Mucosa of descending colon (tissue), 3 donors: ENCODE results near the gene KCTD10. TPM values are rescaled to one million over a fixed set of nuclear protein-coding genes. Genes with fewer than 3 reads are reported as not detected.

ENCODE experiments used
- ATAC-seq: fragments of 200-7000 bp; cut with Tn5 transposase; one replicate; pipeline ENCODE4 v1.9.1; 2020; ENCODE audit warnings: mild to moderate bottlenecking, moderate library complexity
- DNase-seq, 3 donors: peaks; one replicate each; pipeline ENCODE4 v3.0.0-alpha.2; 2020
- H3K36me3 ChIP-seq: fragments of 200-600 bp; one replicate; pipeline ENCODE4 v1.8.0; 2021; ENCODE audit warnings: low read depth, mild to moderate bottlenecking
- H3K4me1 ChIP-seq: fragments of 200-600 bp; one replicate; pipeline ENCODE4 v1.8.0; 2021; ENCODE audit warnings: low read depth, mild to moderate bottlenecking
- H3K4me3 ChIP-seq: fragments of 200-600 bp; one replicate; pipeline ENCODE4 v1.8.0; 2021; ENCODE audit warnings: mild to moderate bottlenecking
- H3K9me3 ChIP-seq: fragments of 200-600 bp; one replicate; pipeline ENCODE4 v1.8.0; 2021; ENCODE audit warnings: mild to moderate bottlenecking
- intact Hi-C, 2 donors: fragments of 100-400 bp; cut with DNase I in 1 of 2; cut with micrococcal nuclease in 1 of 2; formaldehyde crosslinking; loops; one replicate each; pipeline versions ENCODE4 v1.11.0 to v1.11.1; 2022; cut with DNase I, micrococcal nuclease
- total RNA-seq, 3 donors: library from RNA; stranded (reverse); fragmentation: NEBNext Ultra II Directional in 2 of 3; extraction: Animal tissue kit (Norgen Biotek cat#: 25700) in 2 of 3; gene quantifications; one replicate each; pipeline versions ENCODE4 v1.2.1 to v1.2.4, GENCODE V29; 2021 to 2023
- TF ChIP-seq, protein P1 (sequence below): fragments of 200-600 bp; IDR thresholded peaks from one replicate; pipeline ENCODE4 v1.8.0; 2022; ENCODE audit warnings: antibody characterized with exemption, mild to moderate bottlenecking
- donor health status: DM: no; HTN: no; CAD: no; lungs with moderate emphysema.
- donor health status: DM: no; HTN: no; CAD: no.
- donor health status: DM: no; HTN: yes; CAD: no.

The KCTD10 gene
- total RNA-seq, 3 donors from 2014 or later: 81.1 to 86.3 (median 86.0) TPM

DNA sequence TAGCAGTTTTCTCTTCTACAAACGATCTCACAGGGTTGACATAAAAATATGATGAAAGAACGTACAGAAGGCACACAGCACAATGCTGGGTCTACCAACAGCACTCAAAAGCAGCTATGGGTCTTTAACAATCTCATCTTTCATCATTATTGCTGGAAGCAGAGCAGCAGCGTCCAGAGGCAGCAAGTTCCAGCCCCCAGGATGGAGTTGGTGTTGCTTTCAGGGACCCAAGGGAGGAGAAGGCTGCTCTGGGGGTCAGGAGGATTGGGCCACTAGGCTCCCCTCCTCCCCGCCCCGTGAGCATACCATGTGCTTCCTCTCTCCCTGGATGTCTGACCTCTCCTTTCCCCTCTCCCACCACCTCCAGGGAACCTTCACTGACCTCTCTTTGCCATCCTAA lies 13.3 kb downstream of the KCTD10 start:
- no peak for DNase-seq
- TF ChIP-seq, protein P1, sequence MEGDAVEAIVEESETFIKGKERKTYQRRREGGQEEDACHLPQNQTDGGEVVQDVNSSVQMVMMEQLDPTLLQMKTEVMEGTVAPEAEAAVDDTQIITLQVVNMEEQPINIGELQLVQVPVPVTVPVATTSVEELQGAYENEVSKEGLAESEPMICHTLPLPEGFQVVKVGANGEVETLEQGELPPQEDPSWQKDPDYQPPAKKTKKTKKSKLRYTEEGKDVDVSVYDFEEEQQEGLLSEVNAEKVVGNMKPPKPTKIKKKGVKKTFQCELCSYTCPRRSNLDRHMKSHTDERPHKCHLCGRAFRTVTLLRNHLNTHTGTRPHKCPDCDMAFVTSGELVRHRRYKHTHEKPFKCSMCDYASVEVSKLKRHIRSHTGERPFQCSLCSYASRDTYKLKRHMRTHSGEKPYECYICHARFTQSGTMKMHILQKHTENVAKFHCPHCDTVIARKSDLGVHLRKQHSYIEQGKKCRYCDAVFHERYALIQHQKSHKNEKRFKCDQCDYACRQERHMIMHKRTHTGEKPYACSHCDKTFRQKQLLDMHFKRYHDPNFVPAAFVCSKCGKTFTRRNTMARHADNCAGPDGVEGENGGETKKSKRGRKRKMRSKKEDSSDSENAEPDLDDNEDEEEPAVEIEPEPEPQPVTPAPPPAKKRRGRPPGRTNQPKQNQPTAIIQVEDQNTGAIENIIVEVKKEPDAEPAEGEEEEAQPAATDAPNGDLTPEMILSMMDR: no peak
- H3K36me3 ChIP-seq: no peaks in the 10 kb centered on the region
- no peaks in the 10 kb centered on the region for H3K9me3 ChIP-seq
- no peak overlapping the region for H3K4me3 ChIP-seq
- H3K4me1 ChIP-seq: peaks cover 81% of the 10 kb centered on the region
- ATAC-seq: no peak
- intact Hi-C loops: no loop called here

DNA sequence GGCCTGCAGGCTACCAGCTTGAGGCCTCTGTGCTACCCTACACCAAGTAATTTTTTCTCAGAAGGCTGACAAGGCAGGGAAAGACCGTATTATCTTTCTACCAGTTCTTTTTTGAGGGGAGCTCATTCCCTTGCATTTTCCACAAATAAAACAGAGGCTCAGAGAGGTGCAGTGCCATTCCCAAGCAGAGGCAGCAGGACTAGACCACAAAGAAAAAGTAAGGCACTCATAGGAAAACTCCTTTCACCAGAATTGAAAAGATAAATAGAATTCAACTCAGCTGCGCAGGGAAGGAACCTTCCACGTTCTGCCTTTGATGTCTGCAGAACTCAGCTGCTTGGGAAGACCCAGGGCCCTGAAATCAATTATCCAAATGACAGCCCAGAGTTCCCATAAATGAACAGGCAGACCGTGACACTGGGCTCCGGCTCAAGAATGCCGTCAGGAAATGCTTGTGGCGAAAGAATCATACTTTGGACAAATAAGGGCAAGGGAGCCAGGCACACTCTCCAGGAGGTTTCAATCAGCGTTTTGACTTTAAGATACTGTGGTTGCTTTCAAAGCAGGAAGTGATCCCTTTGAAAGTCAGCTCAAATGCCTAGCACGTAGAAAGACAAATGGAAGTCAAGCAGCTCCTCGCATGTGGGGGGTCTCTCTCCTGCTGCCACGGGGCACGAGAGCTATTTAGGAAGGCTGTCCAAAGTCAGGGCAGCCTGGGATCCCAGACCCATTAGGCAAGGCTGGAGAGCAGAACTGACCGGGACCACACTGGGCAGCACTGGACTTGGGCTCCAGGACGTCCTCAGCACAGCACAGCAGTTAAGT lies 14.0 kb downstream of the KCTD10 start:
- peak; percentile 13 for ATAC-seq
- peak; percentile 64 to 72 (median 65) for DNase-seq
- H3K4me3 ChIP-seq: no peak overlapping the region
- H3K9me3 ChIP-seq: no peaks in the 10 kb centered on the region
- intact Hi-C loops: no loop called here
- peaks cover 77% of the 10 kb centered on the region for H3K4me1 ChIP-seq
- TF ChIP-seq, protein P1: no peak
- H3K36me3 ChIP-seq: no peaks in the 10 kb centered on the region

DNA sequence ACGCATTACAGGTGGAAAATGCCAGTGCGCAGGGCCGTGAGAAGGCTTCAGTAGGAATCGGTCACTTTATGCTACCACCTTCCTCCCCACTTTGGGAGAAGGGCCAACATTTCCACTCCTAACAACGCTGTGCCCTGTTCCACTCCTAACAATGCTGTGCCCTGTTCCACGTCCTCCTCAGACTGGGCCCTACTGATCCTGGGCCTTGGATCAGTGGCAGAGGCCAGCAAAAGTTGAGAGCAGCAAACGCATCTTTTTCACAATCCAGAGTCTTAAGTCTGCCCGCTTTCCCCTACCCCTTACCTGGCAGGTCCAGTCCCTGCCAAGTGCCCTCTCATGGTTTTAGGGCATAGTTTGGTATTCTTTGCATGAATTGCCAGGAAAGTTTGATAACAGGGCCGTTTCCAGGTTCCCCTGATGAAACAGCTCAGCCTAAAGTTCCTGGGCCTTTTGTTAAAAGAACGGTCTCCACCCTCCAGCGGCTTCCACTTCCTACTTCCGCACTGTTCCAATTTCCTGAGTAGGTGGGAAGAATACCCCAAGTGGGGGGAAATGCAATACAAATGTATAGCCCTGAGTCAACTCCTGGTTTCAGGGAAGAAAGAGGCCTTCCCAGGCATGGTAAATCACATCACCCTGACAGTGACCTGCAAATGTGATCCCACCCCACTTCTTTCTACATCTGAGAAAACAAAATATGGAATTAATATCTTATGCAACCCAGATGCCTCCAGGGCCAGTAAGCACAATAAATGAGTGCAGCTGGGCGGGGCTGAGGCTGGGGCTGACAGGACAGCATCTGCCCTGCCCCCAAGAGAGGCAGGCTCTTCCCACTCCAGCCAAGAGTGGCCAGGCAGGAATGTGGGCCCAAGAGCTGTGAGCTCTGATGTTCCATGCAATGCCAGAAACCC lies 15.0 kb downstream of the KCTD10 start:
- no peaks in the 10 kb centered on the region for H3K36me3 ChIP-seq
- no peaks in the 10 kb centered on the region for H3K9me3 ChIP-seq
- TF ChIP-seq, protein P1: no peak
- peaks cover 68% of the 10 kb centered on the region for H3K4me1 ChIP-seq
- ATAC-seq: peak; percentile 78
- no peak overlapping the region for H3K4me3 ChIP-seq
- intact Hi-C loops: no loop called here
- DNase-seq: peak; percentile 82 to 89 (median 84)

DNA sequence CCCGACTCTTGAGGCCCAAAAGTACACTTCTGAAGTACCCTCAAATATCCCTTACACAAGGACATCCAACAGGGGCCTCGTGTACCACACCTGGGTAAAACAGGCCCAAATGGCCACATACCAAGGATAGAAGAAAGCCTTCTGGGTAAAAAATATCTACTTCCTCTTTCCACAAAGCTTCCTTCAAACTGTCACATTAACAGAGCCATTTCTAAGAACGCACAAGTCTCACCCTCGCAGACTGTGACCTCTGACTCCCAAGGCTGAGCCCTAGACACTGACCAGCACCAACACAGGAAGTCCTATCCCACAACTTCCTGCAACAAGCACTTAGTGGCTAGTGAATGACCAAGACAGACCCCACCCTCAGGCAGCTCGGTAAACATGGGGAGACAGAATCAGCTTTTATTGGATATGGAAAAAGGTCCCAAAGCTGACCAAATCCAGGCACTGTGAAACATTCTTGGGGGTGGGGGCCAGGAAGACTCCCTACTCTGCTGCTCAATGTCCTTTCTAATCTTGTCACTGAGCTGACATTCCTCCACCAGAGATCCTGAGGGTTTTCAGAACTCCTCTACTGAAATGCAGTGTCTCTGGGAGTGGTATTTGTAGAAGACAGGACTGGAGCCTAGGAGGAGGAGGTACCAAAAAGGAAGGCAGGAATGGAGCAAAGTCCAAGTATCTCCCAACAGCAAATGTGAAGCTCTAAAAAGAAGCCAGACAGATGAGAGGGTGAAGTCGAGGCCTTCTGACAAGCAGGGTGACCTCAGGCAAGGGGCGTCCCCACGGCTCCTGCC lies 15.9 kb downstream of the KCTD10 start:
- Histone ChIP-seq H3K4me1 (peaks cover 62% of the 10 kb centered on the region), H3K36me3 (no peaks in the 10 kb centered on the region), H3K9me3 (no peaks in the 10 kb centered on the region), H3K4me3 (no peak overlapping the region)
- ATAC-seq (peak; percentile 81), DNase-seq (peak in 2 of 3 donors; percentile 48 to 65)
- TF ChIP-seq, protein P1: no peak
- intact Hi-C loops: no loop called here

DNA sequence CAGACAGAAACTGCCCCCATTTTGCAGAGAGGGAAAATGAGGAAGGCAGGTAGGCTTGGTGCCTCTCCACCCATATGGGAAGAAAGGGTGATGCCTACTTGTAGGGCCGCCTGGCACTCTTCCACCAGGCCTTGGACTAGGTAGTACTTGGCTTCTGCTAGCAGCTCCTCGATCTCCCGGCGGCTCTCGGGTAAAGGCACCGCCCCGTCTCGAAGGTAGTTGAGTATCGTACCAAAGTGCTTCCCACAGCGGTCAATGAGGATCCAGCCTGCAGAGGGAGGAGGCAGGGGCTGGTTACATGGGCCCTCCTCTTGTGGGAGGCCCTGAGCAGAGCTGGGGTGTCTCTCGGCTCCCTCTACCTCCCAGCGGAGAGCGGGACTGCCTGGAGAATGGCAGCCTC lies 16.6 kb downstream of the KCTD10 start:
- ATAC-seq: no peak
- intact Hi-C loops: no loop called here
- DNase-seq: peak in 1 of 3 donors; percentile 42
- no peaks in the 10 kb centered on the region for H3K36me3 ChIP-seq
- no peak overlapping the region for H3K4me3 ChIP-seq
- no peaks in the 10 kb centered on the region for H3K9me3 ChIP-seq
- peaks cover 56% of the 10 kb centered on the region for H3K4me1 ChIP-seq
- TF ChIP-seq, protein P1: no peak
